A549 (cell line): Measurements from ENCODE around the gene BUB1B. TPM values are rescaled to one million over a fixed set of nuclear protein-coding genes. Genes with fewer than 3 reads are reported as not detected.

ENCODE experiments used
- ATAC-seq, 2 experiments: fragments of 200-7000 bp in 1 of 2; fragments of >200 bp in 1 of 2; cut with Nextera tagmentation in 1 of 2; cut with Tn5 transposase in 1 of 2; 3 replicates each; pipeline versions ENCODE4 v1.8.0 to v1.9.1; 2018 to 2020; ENCODE audit warnings: mild to moderate bottlenecking in 1 of 2, moderate library complexity in 1 of 2
- CTCF ChIA-PET: fragments of 300-600 bp; sonication (Branson Sonifier 250); formaldehyde crosslinking; extraction: SDS; loops from one replicate; lab custom pipeline; 2021; ENCODE audit warnings: antibody characterized with exemption, inconsistent platforms; lab: Yijun Ruan, JAX
- POLR2A ChIA-PET: fragments of 350-600 bp; formaldehyde crosslinking; extraction: SDS; loops from one replicate; lab custom pipeline; 2021; ENCODE audit warnings: antibody characterized with exemption, inconsistent platforms; lab: Yijun Ruan, JAX
- DNase-seq, 2 experiments: peaks; one replicate each; pipeline versions ENCODE4 v3.0.0 to v3.0.0-alpha.2; 2011 to 2016; ENCODE audit warnings: low read depth in 1 of 2, low spot score in 1 of 2
- FAIRE-seq: peaks from 2 replicates; lab custom pipeline; 2011; peaks lifted over from hg19 to GRCh38; lab: Jason Lieb, UNC
- H3K27ac ChIP-seq, 2 experiments: fragments of >200 bp; sonication (Bioruptor Twin); formaldehyde crosslinking; 3 replicates each; pipeline ENCODE4 v1.5.1; 2016 to 2017
- H3K4me1 ChIP-seq: fragments of >200 bp; sonication (Bioruptor Twin); formaldehyde crosslinking; 3 replicates; pipeline ENCODE4 v1.6.1; 2016
- H3K4me2 ChIP-seq: fragments of >200 bp; sonication (Bioruptor Twin); formaldehyde crosslinking; 3 replicates; pipeline ENCODE4 v1.6.1; 2016
- H3K4me3 ChIP-seq: fragments of >200 bp; sonication (Bioruptor Twin); formaldehyde crosslinking; 3 replicates; pipeline ENCODE4 v1.5.1; 2016
- H3K9me3 ChIP-seq: fragments of >200 bp; sonication (Bioruptor Twin); formaldehyde crosslinking; 3 replicates; pipeline ENCODE4 v1.6.1; 2016
- CTCF ChIP-seq: fragments of >200 bp; sonication (Bioruptor Twin); formaldehyde crosslinking; IDR thresholded peaks from 3 replicates; pipeline ENCODE4 v1.5.1; 2016
- EHF ChIP-seq: fragments of 250-450 bp; sonication (Bioruptor Pico); IDR thresholded peaks from 2 replicates; pipeline ENCODE4 v1.5.0; 2020; ENCODE audit warnings: mild to moderate bottlenecking
- EHMT2 ChIP-seq: fragments of 200-600 bp; sonication (generic); IDR thresholded peaks from 2 replicates; pipeline ENCODE4 v1.6.1; 2016; ENCODE audit warnings: antibody characterized with exemption, low read depth, mild to moderate bottlenecking, moderate library complexity
- ESRRA ChIP-seq: fragments of 150-350 bp; IDR thresholded peaks from 2 replicates; pipeline ENCODE4 v1.6.1; 2014; ENCODE audit warnings: mild to moderate bottlenecking, low read length, borderline replicate concordance
- FOSL2 ChIP-seq, 2 experiments: fragments of 450-650 bp in 1 of 2; fragments of >200 bp in 1 of 2; sonication (Bioruptor Twin) in 1 of 2; formaldehyde crosslinking; IDR thresholded peaks; 2 replicates each; pipeline versions ENCODE4 v1.5.0 to v1.6.1; 2016 to 2020; ENCODE audit warnings: mild to moderate bottlenecking in 1 of 2, moderate library complexity in 1 of 2
- HOXA7 ChIP-seq: fragments of 250-450 bp; sonication (Bioruptor Pico); IDR thresholded peaks from 2 replicates; pipeline ENCODE4 v1.5.0; 2020; ENCODE audit warnings: mild to moderate bottlenecking, moderate library complexity
- HOXB13 ChIP-seq: fragments of 250-450 bp; sonication (Bioruptor Pico); IDR thresholded peaks from 2 replicates; pipeline ENCODE4 v1.5.0; 2020; ENCODE audit warnings: low read depth, mild to moderate bottlenecking, moderate library complexity
- MAZ ChIP-seq: fragments of 150-350 bp; IDR thresholded peaks from 2 replicates; pipeline ENCODE4 v1.6.1; 2014; ENCODE audit warnings: antibody characterized with exemption, low read depth, low read length, borderline replicate concordance
- NFE2L2 ChIP-seq: fragments of 150-350 bp; conservative IDR thresholded peaks from 2 replicates; pipeline ENCODE4 v1.6.1; 2014; ENCODE audit warnings: low read length
- PBX3 ChIP-seq: IDR thresholded peaks from 2 replicates; pipeline ENCODE4 v1.6.1; 2012
- POLR2A ChIP-seq: IDR thresholded peaks from 2 replicates; pipeline ENCODE4 v1.6.1; 2012; ENCODE audit warnings: mild to moderate bottlenecking, low read length
- RFX5 ChIP-seq: fragments of 450-650 bp; IDR thresholded peaks from 2 replicates; pipeline ENCODE4 v1.7.1; 2014; ENCODE audit warnings: antibody characterized with exemption, mild to moderate bottlenecking, moderate library complexity
- TP53 ChIP-seq: fragments of 250-450 bp; sonication (Bioruptor Pico); IDR thresholded peaks from 2 replicates; pipeline ENCODE4 v1.5.0; 2021; ENCODE audit warnings: mild to moderate bottlenecking, moderate library complexity
- USF2 ChIP-seq: fragments of 450-650 bp; IDR thresholded peaks from 2 replicates; pipeline ENCODE4 v1.6.1; 2014; ENCODE audit warnings: antibody characterized with exemption
- ZC3H11A ChIP-seq: fragments of 450-650 bp; IDR thresholded peaks from 2 replicates; pipeline ENCODE4 v1.6.1; 2014; ENCODE audit warnings: antibody characterized with exemption, mild to moderate bottlenecking
- ZSCAN20 ChIP-seq: fragments of 250-450 bp; sonication (Bioruptor Pico); IDR thresholded peaks from 2 replicates; pipeline ENCODE4 v1.8.0; 2022; ENCODE audit warnings: mild to moderate bottlenecking, moderate library complexity
- WGBS: methylation state at CpG from one replicate; pipeline ENCODE4 v1.1.6; 2017; ENCODE audit errors: missing lambda C conversion rate; 5-methylcytosine and 5-hydroxymethylcytosine counted together
- polyA plus RNA-seq, 4 experiments: library from polyadenylated mRNA; depleted of rRNA in 3 of 4; stranded (reverse); fragments of >200 nt; fragmentation: RNase III in 1 of 4; extraction: RNeasy Plus Mini Kit Qiagen cat#74134 plus additional on column Dnase treatment in 1 of 4; gene quantifications; 2 replicates in 3 of 4; 3 replicates in 1 of 4; pipeline ENCODE4 v1.2.3, GENCODE V29; 2011 to 2017

The BUB1B gene
- polyA plus RNA-seq, 2 of the 4 experiments (the other 2 are of a cell fraction), result 37.5 to 50.2 TPM

GRCh38 chr15:40229316-40229715 lies 68.4 kb downstream of the BUB1B start:
- ATAC-seq (no peak), FAIRE-seq (no peak), DNase-seq (no peak)
- CTCF ChIA-PET, result interaction anchor here (2.0 to 10.2 kb wide), 3 partner anchors 12 to 50 kb away, joined by 8 to 100 read pairs (median 15); no protein-coding TSS in a partner anchor
- Histone ChIP-seq H3K27ac (no peak overlapping the region), H3K9me3 (no peaks in the 10 kb centered on the region), H3K4me3 (no peak overlapping the region), H3K4me1 (no peaks in the 10 kb centered on the region), H3K4me2 (no peak overlapping the region)
- TF ChIP-seq USF2 (no peak), RFX5 (no peak)
- WGBS, result 92% methylated on average over 4 of the region's 5 CpGs
- POLR2A ChIA-PET, result no interaction called here

- WGBS, result 96% methylated on average over 1 of the region's 1 CpG
- no peaks in the 10 kb centered on the region for H3K9me3 ChIP-seq
- ATAC-seq (no peak), FAIRE-seq (no peak), DNase-seq (no peak)
- ChIA-PET CTCF (interaction anchor here (1.1 to 10.2 kb wide), 4 partner anchors 10 to 44 kb away, joined by 3 to 100 read pairs (median 6); no protein-coding TSS in a partner anchor), POLR2A (interaction anchor here (0.6 kb wide), 1 partner anchor 272 kb away, joined by 3 read pairs; no protein-coding TSS in a partner anchor)
- TF ChIP-seq FOSL2 (IDR thresholded peaks at IDR 0.05) (no peak), FOSL2 (CRISPR knock-in tag; IDR thresholded peaks at IDR 0.05) (no peak), ZC3H11A (no peak), EHMT2 (no peak), POLR2A (no peak), NFE2L2 (no peak), CTCF (no peak), EHF (CRISPR knock-in tag) (no peak), PBX3 (no peak), ZSCAN20 (CRISPR knock-in tag) (no peak), HOXA7 (no peak), MAZ (no peak), HOXB13 (CRISPR knock-in tag) (no peak), ESRRA (no peak)
- no peak overlapping the region for H3K27ac ChIP-seq
- no peaks in the 10 kb centered on the region for H3K4me1 ChIP-seq
- H3K4me3 ChIP-seq, result no peak overlapping the region
- no peak overlapping the region for H3K4me2 ChIP-seq
Observed at GRCh38 chr15:40229956-40230355, 69.1 kb downstream of the BUB1B start.

- WGBS, result 92% methylated on average over 1 of the region's 7 CpGs
- no peak overlapping the region for H3K27ac ChIP-seq
- no peak for ATAC-seq
- no peaks in the 10 kb centered on the region for H3K4me1 ChIP-seq
- no peaks in the 10 kb centered on the region for H3K9me3 ChIP-seq
- POLR2A ChIA-PET, result no interaction called here
- no peak overlapping the region for H3K4me3 ChIP-seq
- TF ChIP-seq PBX3 (no peak), TP53 (no peak)
- TF ChIP-seq, all 56 proteins: peak for 0
- FAIRE-seq (no peak), DNase-seq (no peak)
- CTCF ChIA-PET, result interaction anchor here (3.4 to 10.2 kb wide), 2 partner anchors 15 to 41 kb away, joined by 17 to 100 read pairs; no protein-coding TSS in a partner anchor
- H3K4me2 ChIP-seq, result no peak overlapping the region
Observed at GRCh38 chr15:40232625-40233070, 71.8 kb downstream of the BUB1B start.
